Chondrocyte (in vitro differentiated cells): Measurements from ENCODE around the gene SFTA2. TPM values are rescaled to one million over a fixed set of nuclear protein-coding genes. Genes with fewer than 3 reads are reported as not detected.

Source experiments
- DNase-seq: peaks from one replicate; pipeline ENCODE4 v3.0.0; 2021; ENCODE audit warnings: mixed read lengths, low spot score
- H3K27ac Mint-ChIP-seq: one replicate; pipeline ENCODE4 v1.8.0; 2021; ENCODE audit warnings: mild to moderate bottlenecking, moderate library complexity, mixed read lengths; ENCODE audit not compliant: unreplicated experiment
- H3K27me3 Mint-ChIP-seq: 2 replicates; pipeline ENCODE4 v1.8.0; 2021; ENCODE audit warnings: low read depth, mixed read lengths
- H3K36me3 Mint-ChIP-seq: 2 replicates; pipeline ENCODE4 v1.8.0; 2021; ENCODE audit warnings: low read depth, mixed read lengths
- H3K4me1 Mint-ChIP-seq: 2 replicates; pipeline ENCODE4 v1.8.0; 2021; ENCODE audit warnings: low read depth, mild to moderate bottlenecking, mixed read lengths
- H3K4me3 Mint-ChIP-seq: one replicate; pipeline ENCODE4 v1.8.0; 2021; ENCODE audit warnings: mild to moderate bottlenecking, moderate library complexity, mixed read lengths; ENCODE audit not compliant: unreplicated experiment
- H3K9me3 Mint-ChIP-seq: 2 replicates; pipeline ENCODE4 v1.8.0; 2021; ENCODE audit warnings: low read depth, mixed read lengths
- long read RNA-seq: library from polyadenylated mRNA; stranded (forward); transcript quantifications from one replicate; pipeline ENCODE4 v2.0.0, GENCODE V29; 2021
- total RNA-seq: library from RNA; stranded (reverse); gene quantifications from 3 replicates; pipeline ENCODE4 v1.2.1, GENCODE V29; 2021
- TF ChIP-seq, protein P1 (sequence below): fragments of 200-600 bp; sonication (generic); IDR thresholded peaks from 2 replicates; pipeline ENCODE4 v1.5.0; 2021; ENCODE audit warnings: antibody characterized with exemption, mild to moderate bottlenecking, moderate library complexity

Gene SFTA2
- not detected in 3 replicates for total RNA-seq
- long read RNA-seq: 0 reads

DNA sequence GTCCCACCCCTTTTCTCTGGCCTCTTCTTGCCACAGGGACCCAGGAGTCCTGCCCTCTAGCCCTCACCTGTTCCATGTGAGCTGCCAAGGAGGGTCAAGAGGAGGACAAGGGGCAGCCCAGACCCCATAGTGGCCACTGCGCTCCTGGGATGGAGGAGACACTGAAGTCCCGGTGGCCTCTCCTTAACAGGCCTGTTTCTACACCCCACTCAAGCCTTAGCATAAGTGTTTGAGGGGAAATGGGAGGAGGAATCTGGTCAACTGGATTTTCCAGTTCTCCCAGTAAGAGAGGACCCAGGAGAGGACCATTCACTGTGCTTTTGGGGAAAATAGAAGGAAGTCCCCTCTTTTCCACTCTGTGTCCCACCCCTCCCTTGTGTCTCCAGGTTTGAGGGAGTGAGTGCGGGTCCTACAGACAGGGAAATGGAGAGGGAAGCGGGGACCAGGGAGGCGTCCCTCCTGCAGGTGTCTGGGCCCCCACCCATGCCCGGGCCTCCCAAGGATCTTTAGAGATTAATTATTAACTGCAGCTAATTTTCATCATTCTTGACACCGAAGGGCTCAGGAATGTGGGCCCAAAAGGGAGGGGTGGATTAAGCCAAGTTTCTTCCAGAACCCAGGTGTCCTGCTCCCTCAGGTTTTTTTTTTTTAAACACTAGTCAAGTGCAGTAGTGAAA, at the start of gene SFTA2:
TSS of gene SFTA2 (minus strand) at position 202 of the 677 bp plus-strand sequence. CDS start at position 128, 74 bp downstream.
- no peak for DNase-seq
- H3K9me3 Mint-ChIP-seq: peaks cover 12% of the 10 kb centered on the region
- TF ChIP-seq, protein P1, sequence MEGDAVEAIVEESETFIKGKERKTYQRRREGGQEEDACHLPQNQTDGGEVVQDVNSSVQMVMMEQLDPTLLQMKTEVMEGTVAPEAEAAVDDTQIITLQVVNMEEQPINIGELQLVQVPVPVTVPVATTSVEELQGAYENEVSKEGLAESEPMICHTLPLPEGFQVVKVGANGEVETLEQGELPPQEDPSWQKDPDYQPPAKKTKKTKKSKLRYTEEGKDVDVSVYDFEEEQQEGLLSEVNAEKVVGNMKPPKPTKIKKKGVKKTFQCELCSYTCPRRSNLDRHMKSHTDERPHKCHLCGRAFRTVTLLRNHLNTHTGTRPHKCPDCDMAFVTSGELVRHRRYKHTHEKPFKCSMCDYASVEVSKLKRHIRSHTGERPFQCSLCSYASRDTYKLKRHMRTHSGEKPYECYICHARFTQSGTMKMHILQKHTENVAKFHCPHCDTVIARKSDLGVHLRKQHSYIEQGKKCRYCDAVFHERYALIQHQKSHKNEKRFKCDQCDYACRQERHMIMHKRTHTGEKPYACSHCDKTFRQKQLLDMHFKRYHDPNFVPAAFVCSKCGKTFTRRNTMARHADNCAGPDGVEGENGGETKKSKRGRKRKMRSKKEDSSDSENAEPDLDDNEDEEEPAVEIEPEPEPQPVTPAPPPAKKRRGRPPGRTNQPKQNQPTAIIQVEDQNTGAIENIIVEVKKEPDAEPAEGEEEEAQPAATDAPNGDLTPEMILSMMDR: no peak
- no peaks in the 10 kb centered on the region for H3K4me1 Mint-ChIP-seq
- H3K4me3 Mint-ChIP-seq: no peak within 1 kb of the TSS
- H3K36me3 Mint-ChIP-seq: peaks cover 16% of the 10 kb centered on the region
- peaks cover 3% of the 10 kb centered on the region for H3K27me3 Mint-ChIP-seq
- H3K27ac Mint-ChIP-seq: no peak within 1 kb of the TSS

GRCh38 chr6:30979690-30980089, 47.7 kb upstream of the SFTA2 start:
- no peak overlapping the region for H3K27ac Mint-ChIP-seq
- H3K4me3 Mint-ChIP-seq: no peak overlapping the region
- H3K36me3 Mint-ChIP-seq: no peaks in the 10 kb centered on the region
- H3K27me3 Mint-ChIP-seq: peaks cover 9% of the 10 kb centered on the region
- no peak for DNase-seq
- H3K9me3 Mint-ChIP-seq: no peaks in the 10 kb centered on the region
- TF ChIP-seq, protein P1: no peak
- H3K4me1 Mint-ChIP-seq: peaks cover 18% of the 10 kb centered on the region

DNA sequence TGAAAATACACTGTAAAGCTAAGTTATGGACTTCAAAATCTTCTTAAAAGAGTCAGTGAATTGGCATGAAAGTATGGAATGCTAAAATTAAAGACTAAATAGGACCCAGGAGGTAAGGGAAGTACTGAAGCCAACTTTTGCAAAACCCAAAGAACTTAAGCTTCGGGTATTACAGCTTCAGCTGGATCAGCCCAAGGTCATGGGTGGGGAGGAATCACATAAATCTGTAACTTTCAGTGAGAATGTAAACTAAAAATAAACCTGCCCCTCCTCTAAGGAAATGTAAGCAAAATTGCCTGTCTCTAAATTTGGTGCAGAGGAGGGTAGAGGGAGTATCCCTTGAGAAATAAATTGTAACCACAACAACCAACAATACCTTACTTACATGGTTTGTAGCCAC, 47.2 kb upstream of the SFTA2 start:
- TF ChIP-seq, protein P1: no peak
- peaks cover 9% of the 10 kb centered on the region for H3K27me3 Mint-ChIP-seq
- H3K4me3 Mint-ChIP-seq: no peak overlapping the region
- H3K9me3 Mint-ChIP-seq: no peaks in the 10 kb centered on the region
- peaks cover 18% of the 10 kb centered on the region for H3K4me1 Mint-ChIP-seq
- H3K36me3 Mint-ChIP-seq: no peaks in the 10 kb centered on the region
- no peak for DNase-seq
- H3K27ac Mint-ChIP-seq: no peak overlapping the region

GRCh38 chr6:30974490-30975252, 42.7 kb upstream of the SFTA2 start:
- Mint-ChIP-seq H3K9me3 (no peaks in the 10 kb centered on the region), H3K27ac (no peak overlapping the region), H3K4me1 (peaks cover 7% of the 10 kb centered on the region), H3K27me3 (peaks cover 19% of the 10 kb centered on the region), H3K36me3 (no peaks in the 10 kb centered on the region), H3K4me3 (no peak overlapping the region)
- TF ChIP-seq, protein P1: no peak
- no peak for DNase-seq

DNA sequence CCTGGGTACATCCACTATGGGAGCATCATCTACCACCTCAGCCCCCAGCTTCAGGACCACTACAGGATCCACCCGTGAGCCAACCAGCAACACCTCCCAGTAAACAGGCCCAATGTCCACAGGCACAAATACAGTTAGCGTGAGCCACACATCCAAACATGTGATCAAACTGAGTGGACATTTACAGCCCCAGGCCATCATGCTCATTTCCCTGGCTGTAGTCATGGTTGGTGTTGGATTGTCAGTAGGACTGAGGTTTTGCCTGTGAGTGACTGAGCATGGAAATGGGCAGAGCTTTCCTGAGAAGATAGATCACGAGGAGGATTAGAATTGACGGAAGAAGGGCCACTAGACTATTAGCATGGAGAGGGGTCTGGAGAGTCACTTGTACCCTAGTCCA, 40.8 kb upstream of the SFTA2 start:
- TF ChIP-seq, protein P1: no peak
- no peaks in the 10 kb centered on the region for H3K4me1 Mint-ChIP-seq
- H3K27ac Mint-ChIP-seq: no peak overlapping the region
- H3K27me3 Mint-ChIP-seq: peaks cover 15% of the 10 kb centered on the region
- no peaks in the 10 kb centered on the region for H3K9me3 Mint-ChIP-seq
- H3K36me3 Mint-ChIP-seq: no peaks in the 10 kb centered on the region
- DNase-seq: no peak
- H3K4me3 Mint-ChIP-seq: no peak overlapping the region
